GM12891 (cell line): ENCODE data around the gene ANKRD44.

Experiments
- DNase-seq: peaks from one replicate; pipeline ENCODE4 v3.0.0; 2011; ENCODE audit warnings: low spot score; ENCODE audit not compliant: insufficient read length
- FAIRE-seq: peaks from 2 replicates; lab custom pipeline; 2011; peaks lifted over from hg19 to GRCh38; lab: Jason Lieb, UNC
- PAX5 ChIP-seq: IDR thresholded peaks from 2 replicates; pipeline ENCODE4 v1.6.1; 2011; ENCODE audit warnings: low read length, moderate library complexity, mild to moderate bottlenecking; ENCODE audit not compliant: insufficient read depth, severe bottlenecking
- POLR2A ChIP-seq: IDR thresholded peaks from 2 replicates; pipeline ENCODE4 v1.6.1; 2011; ENCODE audit warnings: low read depth, low read length, control low read depth
- POLR2AphosphoS5 ChIP-seq: IDR thresholded peaks from 2 replicates; pipeline ENCODE4 v1.6.1; 2011; ENCODE audit warnings: low read depth, low read length, control low read depth
- POU2F2 ChIP-seq: IDR thresholded peaks from 2 replicates; pipeline ENCODE4 v1.6.1; 2011; ENCODE audit warnings: low read depth, mild to moderate bottlenecking, control low read depth, low read length, moderate library complexity
- SPI1 ChIP-seq: IDR thresholded peaks from 2 replicates; pipeline ENCODE4 v1.6.1; 2011; ENCODE audit warnings: low read depth, low read length, control low read depth
- TAF1 ChIP-seq: IDR thresholded peaks from 2 replicates; pipeline ENCODE4 v1.6.1; 2011; ENCODE audit warnings: low read depth, low read length, control low read depth

Gene ANKRD44

GRCh38 chr2:197307236-197307932 lies 3.2 kb downstream of the ANKRD44 start:
- FAIRE-seq (peak; percentile 59), DNase-seq (no peak)
- TF ChIP-seq POLR2AphosphoS5 (no peak), POU2F2 (no peak), POLR2A (no peak), SPI1 (peak; percentile 93), TAF1 (no peak), PAX5 (no peak)

- TF ChIP-seq POLR2AphosphoS5 (no peak), PAX5 (no peak), SPI1 (no peak), POLR2A (no peak), TAF1 (no peak), POU2F2 (no peak)
- FAIRE-seq (no peak), DNase-seq (no peak)
These were observed 3.9 kb downstream of the ANKRD44 start for GRCh38 chr2:197306696-197307040.

GRCh38 chr2:197306024-197306695 lies 4.4 kb downstream of the ANKRD44 start:
- DNase-seq (no peak), FAIRE-seq (peak; percentile 86)
- TF ChIP-seq POLR2A (no peak), POLR2AphosphoS5 (no peak), POU2F2 (no peak), SPI1 (no peak), PAX5 (no peak), TAF1 (no peak)

- DNase-seq (no peak), FAIRE-seq (peak; percentile 97)
- TF ChIP-seq PAX5, result no peak
- TF ChIP-seq POLR2AphosphoS5, result no peak
These were observed 6.0 kb downstream of the ANKRD44 start for GRCh38 chr2:197304556-197305011.

- no peak for DNase-seq
- peak; percentile 65 for FAIRE-seq
- TF ChIP-seq SPI1, result no peak
- no peak for TF ChIP-seq POU2F2
- TF ChIP-seq PAX5, result no peak
- no peak for TF ChIP-seq POLR2AphosphoS5
- no peak for TF ChIP-seq POLR2A
- no peak for TF ChIP-seq TAF1
These were observed 10.4 kb downstream of the ANKRD44 start for GRCh38 chr2:197300139-197300538.

- no peak for TF ChIP-seq POU2F2
- no peak for TF ChIP-seq SPI1
- no peak for TF ChIP-seq POLR2AphosphoS5
- TF ChIP-seq POLR2A, result no peak
- TF ChIP-seq PAX5, result no peak
- no peak for TF ChIP-seq TAF1
- DNase-seq, result no peak
- FAIRE-seq, result peak; percentile 85
These were observed 12.0 kb downstream of the ANKRD44 start for GRCh38 chr2:197298609-197299008.

GRCh38 chr2:197297772-197298318 lies 12.7 kb downstream of the ANKRD44 start:
- no peak for TF ChIP-seq POLR2AphosphoS5
- TF ChIP-seq PAX5, result no peak
- no peak for TF ChIP-seq POLR2A
- TF ChIP-seq TAF1, result no peak
- DNase-seq (no peak), FAIRE-seq (no peak)

GRCh38 chr2:197297266-197297665 lies 13.3 kb downstream of the ANKRD44 start:
- DNase-seq, result no peak
- TF ChIP-seq PAX5 (no peak), POLR2A (no peak), POU2F2 (no peak), SPI1 (peak; percentile 57), POLR2AphosphoS5 (no peak), TAF1 (no peak)
- peak; percentile 87 for FAIRE-seq

GRCh38 chr2:197296835-197297234 lies 13.7 kb downstream of the ANKRD44 start:
- no peak for DNase-seq
- FAIRE-seq, result no peak
- TF ChIP-seq POU2F2, result no peak
- no peak for TF ChIP-seq TAF1
- TF ChIP-seq POLR2AphosphoS5, result no peak
- TF ChIP-seq POLR2A, result no peak
- TF ChIP-seq SPI1, result peak; percentile 81
- TF ChIP-seq PAX5, result no peak

GRCh38 chr2:197294260-197294659 lies 16.3 kb downstream of the ANKRD44 start:
- peak; percentile 75 for FAIRE-seq
- TF ChIP-seq POU2F2 (no peak), SPI1 (no peak), PAX5 (no peak), POLR2A (no peak), TAF1 (no peak), POLR2AphosphoS5 (no peak)
- no peak for DNase-seq
